OCI-LY7 (cell line): ENCODE results near the gene TIMM10. TPM values are rescaled to one million over a fixed set of nuclear protein-coding genes. Genes with fewer than 3 reads are reported as not detected.
A peak's percentile ranks its signal among the peaks of the same experiment; 100 is the strongest.

Experiments
- BruUV-seq: library from RNA; stranded (reverse); fragments of 400-500 nt; replicated peaks from 2 replicates; lab custom pipeline; 2021; lab: Mats Ljungman, UMichigan
- CTCF ChIA-PET: fragments of 300-600 bp; sonication (Branson Sonifier 250); formaldehyde crosslinking; loops from one replicate; lab custom pipeline; 2022; ENCODE audit warnings: antibody characterized with exemption; ENCODE audit not compliant: unreplicated experiment; lab: Charles Lee
- POLR2A ChIA-PET: fragments of 300-600 bp; sonication (Branson Sonifier 250); formaldehyde crosslinking; loops from one replicate; lab custom pipeline; 2022; ENCODE audit warnings: antibody characterized with exemption; lab: Charles Lee
- DNase-seq: peaks from one replicate; pipeline ENCODE4 v3.0.0-alpha.2; 2015; ENCODE audit warnings: low spot score
- H2AFZ ChIP-seq: fragments of 200-600 bp; sonication (generic), shearing (Covaris generic); 2 replicates; pipeline ENCODE4 v1.6.1; 2014; ENCODE audit warnings: mild to moderate bottlenecking, antibody characterized with exemption, low read length, moderate library complexity
- H3K27ac ChIP-seq: fragments of 200-600 bp; sonication (generic); 2 replicates; pipeline ENCODE4 v1.5.1; 2014; ENCODE audit warnings: mixed run types, low read depth, mild to moderate bottlenecking, moderate library complexity, low read length, inconsistent platforms; ENCODE audit not compliant: poor library complexity, severe bottlenecking
- H3K36me3 ChIP-seq: fragments of 200-600 bp; sonication (generic); 2 replicates; pipeline ENCODE4 v1.6.1; 2014; ENCODE audit warnings: mild to moderate bottlenecking, antibody characterized with exemption, low read length, moderate library complexity, mixed read lengths; ENCODE audit not compliant: insufficient read depth
- H3K4me1 ChIP-seq: fragments of 200-600 bp; sonication (generic); 2 replicates; pipeline ENCODE4 v1.5.1; 2014; ENCODE audit warnings: mild to moderate bottlenecking, low read length; ENCODE audit not compliant: insufficient read depth, poor library complexity, severe bottlenecking
- H3K4me2 ChIP-seq: fragments of 200-600 bp; sonication (generic); 2 replicates; pipeline ENCODE4 v1.6.1; 2014; ENCODE audit warnings: mild to moderate bottlenecking, low read length
- H3K4me3 ChIP-seq: fragments of 200-600 bp; sonication (generic); 2 replicates; pipeline ENCODE4 v1.5.1; 2014; ENCODE audit warnings: mild to moderate bottlenecking, low read depth, low read length; ENCODE audit not compliant: poor library complexity, severe bottlenecking
- H3K79me2 ChIP-seq: fragments of 200-600 bp; sonication (generic); 2 replicates; pipeline ENCODE4 v1.6.1; 2016; ENCODE audit warnings: low read depth, mild to moderate bottlenecking, low read length, moderate library complexity, mixed read lengths; ENCODE audit not compliant: insufficient read depth
- H3K9me2 ChIP-seq: fragments of 200-600 bp; sonication (generic); 2 replicates; pipeline ENCODE4 v1.6.1; 2016; ENCODE audit warnings: mild to moderate bottlenecking, low read length, mixed read lengths; ENCODE audit not compliant: insufficient read depth
- H3K9me3 ChIP-seq: fragments of 200-600 bp; sonication (generic); 2 replicates; pipeline ENCODE4 v1.6.1; 2014; ENCODE audit warnings: mild to moderate bottlenecking, mixed run types, low read length, mixed read lengths
- H4K20me1 ChIP-seq: fragments of 200-600 bp; sonication (generic); 2 replicates; pipeline ENCODE4 v1.6.1; 2014; ENCODE audit warnings: mild to moderate bottlenecking, antibody characterized with exemption, low read length, moderate library complexity, mixed read lengths; ENCODE audit not compliant: insufficient read depth
- CTCF ChIP-seq: fragments of 200-600 bp; sonication (generic); conservative IDR thresholded peaks from 2 replicates; pipeline ENCODE4 v1.5.1; 2014; ENCODE audit warnings: mild to moderate bottlenecking, antibody characterized with exemption, low read length, moderate library complexity, mixed read lengths
- EZH2phosphoT487 ChIP-seq: fragments of 200-600 bp; sonication (generic); IDR thresholded peaks from 2 replicates; pipeline ENCODE4 v1.6.1; 2018; ENCODE audit warnings: low read depth, borderline replicate concordance, mild to moderate bottlenecking, mixed run types, antibody characterized with exemption, low read length, moderate library complexity, mixed read lengths
- intact Hi-C: fragments of 100-400 bp; cut with micrococcal nuclease; formaldehyde crosslinking; loops from one replicate; pipeline ENCODE4 v1.10.0; 2022; ENCODE audit not compliant: unreplicated experiment
- total RNA-seq, 2 experiments: library from RNA; depleted of rRNA in 1 of 2; stranded (reverse); fragments of >200 nt in 1 of 2; shearing (Covaris generic) in 1 of 2; gene quantifications; 2 replicates each; pipeline ENCODE4 v1.2.3, GENCODE V29; 2014 to 2022

Gene TIMM10
- total RNA-seq, 2 experiments from 2014 or later = 163 to 258 TPM

GRCh38 chr11:57485217-57485990 lies 45.1 kb downstream of the TIMM10 start:
- Histone ChIP-seq H3K36me3 (peaks cover 64% of the 10 kb centered on the region), H3K4me3 (no peak overlapping the region), H3K9me2 (no peaks in the 10 kb centered on the region), H3K27ac (peak overlapping the region; percentile 65), H3K4me1 (peaks cover 52% of the 10 kb centered on the region), H4K20me1 (no peaks in the 10 kb centered on the region), H3K4me2 (peak overlapping the region; percentile 74), H3K9me3 (no peaks in the 10 kb centered on the region), H2AFZ (no peak overlapping the region), H3K79me2 (no peaks in the 10 kb centered on the region)
- intact Hi-C loops = no loop called here
- no peak for TF ChIP-seq CTCF
- TF ChIP-seq EZH2phosphoT487 = no peak
- no peak for DNase-seq
- CTCF ChIA-PET = no interaction called here
- no TSS peak for BruUV-seq
- POLR2A ChIA-PET = interaction anchor here (1.1 kb wide), 1 partner anchor 10 kb away, joined by 5 read pairs; no protein-coding TSS in a partner anchor

GRCh38 chr11:57484141-57484710 lies 46.3 kb downstream of the TIMM10 start:
- Histone ChIP-seq H3K27ac (peak overlapping the region; percentile 65), H3K9me2 (no peaks in the 10 kb centered on the region), H3K9me3 (no peaks in the 10 kb centered on the region), H3K36me3 (peaks cover 53% of the 10 kb centered on the region), H3K4me3 (peak overlapping the region; percentile 52), H3K4me2 (peak overlapping the region; percentile 74), H2AFZ (no peak overlapping the region; the same call in 1 of the 2 replicates), H3K4me1 (peaks cover 63% of the 10 kb centered on the region), H4K20me1 (no peaks in the 10 kb centered on the region), H3K79me2 (no peaks in the 10 kb centered on the region)
- intact Hi-C loops = no loop called here
- no peak for TF ChIP-seq EZH2phosphoT487
- TF ChIP-seq CTCF = no peak
- ChIA-PET CTCF (interaction anchor here (0.6 to 1.9 kb wide), 5 partner anchors 9 to 33 kb away, joined by 3 to 18 read pairs (median 6); no protein-coding TSS in a partner anchor), POLR2A (interaction anchor here (0.6 to 1.7 kb wide), 7 partner anchors 9 to 49 kb away, joined by 3 to 8 read pairs (median 4); partner anchors contain the start of gene SLC43A1)
- DNase-seq = peak; percentile 79
- BruUV-seq = no TSS peak
